Neural cell (in vitro differentiated cells): ENCODE measurements around the gene ADM. TPM values are rescaled to one million over a fixed set of nuclear protein-coding genes. Genes with fewer than 3 reads are reported as not detected.

ENCODE experiments used
- H2AFZ ChIP-seq: fragments of 200-600, 300-800 bp; sonication (generic), shearing (Covaris generic); 2 replicates; pipeline ENCODE4 v1.6.0; 2014; ENCODE audit warnings: low read depth, mild to moderate bottlenecking, antibody characterized with exemption, low read length, moderate library complexity
- H3F3A ChIP-seq: fragments of 200-600 bp; shearing (Covaris generic); 2 replicates; pipeline ENCODE4 v1.6.1; 2016; ENCODE audit warnings: mild to moderate bottlenecking, moderate library complexity, mixed read lengths, antibody characterized with exemption, low read length; ENCODE audit not compliant: insufficient read depth, poor library complexity, severe bottlenecking
- H3K27ac ChIP-seq: fragments of 200-600, 300-800 bp; sonication (generic), shearing (Covaris generic); 2 replicates; pipeline ENCODE4 v1.5.1; 2014; ENCODE audit warnings: mild to moderate bottlenecking, low read length, moderate library complexity
- H3K27me3 ChIP-seq: fragments of 300-800, 200-600 bp; sonication (generic), shearing (Covaris generic); 2 replicates; pipeline ENCODE4 v1.6.0; 2014; ENCODE audit warnings: mild to moderate bottlenecking, low read depth, low read length, moderate library complexity; ENCODE audit not compliant: insufficient read depth
- H3K36me3 ChIP-seq: fragments of 300-800, 200-600 bp; sonication (generic), shearing (Covaris generic); 2 replicates; pipeline ENCODE4 v1.5.1; 2014; ENCODE audit warnings: mild to moderate bottlenecking, antibody characterized with exemption, low read length, moderate library complexity; ENCODE audit not compliant: insufficient read depth
- H3K4me2 ChIP-seq: fragments of 300-800, 200-600 bp; sonication (generic), shearing (Covaris generic); 2 replicates; pipeline ENCODE4 v1.6.0; 2014; ENCODE audit warnings: mild to moderate bottlenecking, low read length
- H3K4me3 ChIP-seq: fragments of 300-800, 200-600 bp; sonication (generic), shearing (Covaris generic); 2 replicates; pipeline ENCODE4 v1.5.1; 2014; ENCODE audit warnings: mild to moderate bottlenecking, low read length, moderate library complexity
- H3K79me2 ChIP-seq: fragments of 200-600 bp; shearing (Covaris generic); replicated peaks from 2 replicates; pipeline ENCODE4 v1.6.0; 2014; ENCODE audit warnings: mild to moderate bottlenecking, low read length, moderate library complexity; ENCODE audit not compliant: insufficient read depth
- H3K9ac ChIP-seq: fragments of 300-800, 200-600 bp; sonication (generic), shearing (Covaris generic); 2 replicates; pipeline ENCODE4 v1.6.1; 2016; ENCODE audit warnings: mild to moderate bottlenecking, low read length, mixed read lengths
- H3K9me2 ChIP-seq: fragments of 200-600 bp; shearing (Covaris generic); 2 replicates; pipeline ENCODE4 v1.6.1; 2016; ENCODE audit warnings: mild to moderate bottlenecking, low read length, mixed read lengths; ENCODE audit not compliant: insufficient read depth
- H3K9me3 ChIP-seq: fragments of 200-600, 300-800 bp; sonication (generic), shearing (Covaris generic); 2 replicates; pipeline ENCODE4 v1.6.1; 2016; ENCODE audit warnings: mild to moderate bottlenecking, mixed run types, low read length, moderate library complexity, mixed read lengths
- H4K20me1 ChIP-seq: fragments of 200-600 bp; shearing (Covaris generic); 2 replicates; pipeline ENCODE4 v1.6.1; 2016; ENCODE audit warnings: mild to moderate bottlenecking, mixed run types; ENCODE audit not compliant: insufficient read depth
- CTCF ChIP-seq: fragments of 450-650 bp; IDR thresholded peaks from 2 replicates; pipeline ENCODE4 v1.5.1; 2014; ENCODE audit warnings: antibody characterized with exemption, mild to moderate bottlenecking, moderate library complexity; ENCODE audit not compliant: poor library complexity, severe bottlenecking
- EP300 ChIP-seq: fragments of 450-650 bp; conservative IDR thresholded peaks from 2 replicates; pipeline ENCODE4 v1.6.1; 2014; ENCODE audit warnings: antibody characterized with exemption, mild to moderate bottlenecking, moderate library complexity; ENCODE audit not compliant: poor library complexity, severe bottlenecking
- EZH2 ChIP-seq: fragments of 200-600, 300-800 bp; shearing (Covaris generic), sonication (generic); IDR thresholded peaks from 2 replicates; pipeline ENCODE4 v1.6.1; 2014; ENCODE audit warnings: antibody characterized with exemption, low read length, borderline replicate concordance, mild to moderate bottlenecking; ENCODE audit not compliant: insufficient read depth, poor library complexity, severe bottlenecking
- MXI1 ChIP-seq: fragments of 450-650 bp; conservative IDR thresholded peaks from 2 replicates; pipeline ENCODE4 v1.6.1; 2014; ENCODE audit warnings: antibody characterized with exemption, mild to moderate bottlenecking; ENCODE audit not compliant: poor library complexity, severe bottlenecking
- POLR2AphosphoS5 ChIP-seq: IDR thresholded peaks from 2 replicates; pipeline ENCODE4 v1.6.1; 2012
- RAD21 ChIP-seq: fragments of 450-650 bp; conservative IDR thresholded peaks from 2 replicates; pipeline ENCODE4 v1.6.1; 2014; ENCODE audit warnings: antibody characterized with exemption, mild to moderate bottlenecking, moderate library complexity
- REST ChIP-seq: IDR thresholded peaks from 2 replicates; pipeline ENCODE4 v1.6.1; 2012; ENCODE audit warnings: borderline replicate concordance
- SMC3 ChIP-seq: fragments of 450-650 bp; conservative IDR thresholded peaks from 2 replicates; pipeline ENCODE4 v1.6.1; 2014; ENCODE audit warnings: antibody characterized with exemption, mild to moderate bottlenecking, moderate library complexity; ENCODE audit not compliant: poor library complexity
- TAF1 ChIP-seq: IDR thresholded peaks from 2 replicates; pipeline ENCODE4 v1.6.1; 2012; ENCODE audit warnings: low read depth
- polyA plus RNA-seq: library from polyadenylated mRNA; depleted of rRNA; stranded (reverse); fragments of >200 nt; gene quantifications from 2 replicates; pipeline ENCODE4 v1.2.3, GENCODE V29; 2014

ADM gene
- polyA plus RNA-seq, 1 donor from 2014 or later: 1.6 TPM

- Histone ChIP-seq H3F3A (no peaks in the 10 kb centered on the region), H4K20me1 (no peaks in the 10 kb centered on the region), H3K9me3 (no peaks in the 10 kb centered on the region), H3K79me2 (no peaks in the 10 kb centered on the region), H3K4me3 (peak overlapping the region; percentile 64), H3K9ac (peak overlapping the region; percentile 7), H3K9me2 (no peaks in the 10 kb centered on the region), H2AFZ (no peak overlapping the region), H3K36me3 (no peaks in the 10 kb centered on the region), H3K4me2 (no peak overlapping the region), H3K27me3 (peaks cover 73% of the 10 kb centered on the region), H3K27ac (no peak overlapping the region)
- TF ChIP-seq POLR2AphosphoS5: no peak
- TF ChIP-seq EP300: no peak
- TF ChIP-seq MXI1: no peak
- TF ChIP-seq EZH2: no peak
- TF ChIP-seq TAF1: no peak
- TF ChIP-seq RAD21: peak; percentile 86
- TF ChIP-seq REST: no peak
- TF ChIP-seq CTCF: peak; percentile 91
- peak; percentile 76 for TF ChIP-seq SMC3
Observed at GRCh38 chr11:10307400-10308200, 2.7 kb downstream of the ADM start.

- no peaks in the 10 kb centered on the region for H3F3A ChIP-seq
- H3K4me3 ChIP-seq: peak overlapping the region; percentile 64
- no peak overlapping the region for H3K27ac ChIP-seq
- no peaks in the 10 kb centered on the region for H3K36me3 ChIP-seq
- H3K4me2 ChIP-seq: no peak overlapping the region
- no peaks in the 10 kb centered on the region for H3K9me3 ChIP-seq
- no peaks in the 10 kb centered on the region for H3K79me2 ChIP-seq
- no peak overlapping the region for H2AFZ ChIP-seq
- H4K20me1 ChIP-seq: no peaks in the 10 kb centered on the region
- peaks cover 65% of the 10 kb centered on the region for H3K27me3 ChIP-seq
- TF ChIP-seq EZH2 (no peak), TAF1 (no peak), MXI1 (no peak), REST (no peak)
- H3K9me2 ChIP-seq: no peaks in the 10 kb centered on the region
- H3K9ac ChIP-seq: peak overlapping the region; percentile 7
Observed at GRCh38 chr11:10308201-10308954, 3.5 kb downstream of the ADM start.
